ENCODE data around the gene KCNH5. TPM values are rescaled to one million over a fixed set of nuclear protein-coding genes. Genes with fewer than 3 reads are reported as not detected.

The KCNH5 gene
- total RNA-seq, 2 experiments from 2014 or later: not detected

DNA sequence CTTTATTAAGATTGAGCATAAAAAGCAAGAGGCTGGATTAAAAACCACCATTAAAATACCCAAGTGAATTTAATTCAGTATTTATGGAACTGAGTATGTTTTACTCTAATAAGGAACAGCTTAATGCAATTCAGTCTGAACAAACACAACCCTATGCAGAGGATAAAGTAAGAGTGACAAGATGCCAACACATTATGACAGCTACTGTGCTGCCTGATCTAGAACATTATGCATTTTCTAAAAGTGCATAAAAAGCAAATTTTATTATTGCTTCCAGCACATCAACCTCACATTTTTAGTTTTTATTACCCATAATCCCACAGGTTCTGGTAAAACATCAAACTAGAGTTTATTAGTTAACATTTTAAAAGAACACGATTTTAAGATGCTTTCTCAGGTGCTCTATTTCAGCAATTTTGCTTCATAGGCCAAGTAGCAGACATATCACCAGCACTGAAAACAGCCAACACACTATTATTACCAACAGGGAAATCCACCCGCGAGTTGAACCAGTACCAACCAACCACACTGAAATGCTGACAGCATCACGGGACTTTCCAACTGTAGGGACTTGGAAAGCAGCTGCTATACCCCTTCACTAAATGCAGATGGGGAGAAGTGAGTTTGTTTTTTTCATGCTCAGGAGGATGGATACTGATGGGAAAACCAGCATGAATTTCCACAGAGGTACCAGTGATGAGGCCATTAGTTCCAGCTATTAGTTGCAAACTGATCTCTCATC lies 372.1 kb downstream of the KCNH5 start:
- no peak overlapping the region for H3K4me2 ChIP-seq (ENCODE audit: low read length)
- H3K9me3 ChIP-seq (ENCODE audit: low read length): no peaks in the 10 kb centered on the region
- CTCF ChIA-PET (ENCODE audit: unreplicated experiment): no interaction called here
- no peak overlapping the region for H3K4me3 ChIP-seq (ENCODE audit: low read depth, low read length, poor library complexity, severe bottlenecking)
- H3K27ac ChIP-seq (ENCODE audit: low read depth, low read length, poor library complexity, severe bottlenecking): no peak overlapping the region
- POLR2A ChIA-PET: no interaction called here
- no peaks in the 10 kb centered on the region for H3K79me2 ChIP-seq (ENCODE audit: insufficient read depth, low read depth, low read length)
- BruUV-seq (replicated peaks): no TSS peak
- intact Hi-C loops (cut with micrococcal nuclease; ENCODE audit: unreplicated experiment): no loop called here
- no peaks in the 10 kb centered on the region for H3K4me1 ChIP-seq (ENCODE audit: insufficient read depth, low read length, poor library complexity, severe bottlenecking)
- no peaks in the 10 kb centered on the region for H3K9me2 ChIP-seq (ENCODE audit: insufficient read depth, low read length)
- TF ChIP-seq, protein P1, sequence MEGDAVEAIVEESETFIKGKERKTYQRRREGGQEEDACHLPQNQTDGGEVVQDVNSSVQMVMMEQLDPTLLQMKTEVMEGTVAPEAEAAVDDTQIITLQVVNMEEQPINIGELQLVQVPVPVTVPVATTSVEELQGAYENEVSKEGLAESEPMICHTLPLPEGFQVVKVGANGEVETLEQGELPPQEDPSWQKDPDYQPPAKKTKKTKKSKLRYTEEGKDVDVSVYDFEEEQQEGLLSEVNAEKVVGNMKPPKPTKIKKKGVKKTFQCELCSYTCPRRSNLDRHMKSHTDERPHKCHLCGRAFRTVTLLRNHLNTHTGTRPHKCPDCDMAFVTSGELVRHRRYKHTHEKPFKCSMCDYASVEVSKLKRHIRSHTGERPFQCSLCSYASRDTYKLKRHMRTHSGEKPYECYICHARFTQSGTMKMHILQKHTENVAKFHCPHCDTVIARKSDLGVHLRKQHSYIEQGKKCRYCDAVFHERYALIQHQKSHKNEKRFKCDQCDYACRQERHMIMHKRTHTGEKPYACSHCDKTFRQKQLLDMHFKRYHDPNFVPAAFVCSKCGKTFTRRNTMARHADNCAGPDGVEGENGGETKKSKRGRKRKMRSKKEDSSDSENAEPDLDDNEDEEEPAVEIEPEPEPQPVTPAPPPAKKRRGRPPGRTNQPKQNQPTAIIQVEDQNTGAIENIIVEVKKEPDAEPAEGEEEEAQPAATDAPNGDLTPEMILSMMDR (conservative IDR thresholded peaks at IDR 0.05; ENCODE audit: low read length): no peak
- no peak for TF ChIP-seq EZH2phosphoT487 (IDR thresholded peaks at IDR 0.05; ENCODE audit: borderline replicate concordance, low read depth, low read length)
- H2AFZ ChIP-seq (ENCODE audit: low read length): no peak overlapping the region
- DNase-seq (ENCODE audit: low spot score): no peak
- no peaks in the 10 kb centered on the region for H3K36me3 ChIP-seq (ENCODE audit: insufficient read depth, low read length)
- no peaks in the 10 kb centered on the region for H4K20me1 ChIP-seq (ENCODE audit: insufficient read depth, low read length)

GRCh38 chr14:62670526-62670925 lies 374.7 kb downstream of the KCNH5 start:
- Histone ChIP-seq H3K4me1 (ENCODE audit: insufficient read depth, low read length, poor library complexity, severe bottlenecking) (no peaks in the 10 kb centered on the region), H3K9me2 (ENCODE audit: insufficient read depth, low read length) (no peaks in the 10 kb centered on the region), H3K4me3 (ENCODE audit: low read depth, low read length, poor library complexity, severe bottlenecking) (no peak overlapping the region), H3K4me2 (ENCODE audit: low read length) (no peak overlapping the region), H3K9me3 (ENCODE audit: low read length) (no peaks in the 10 kb centered on the region), H4K20me1 (ENCODE audit: insufficient read depth, low read length) (no peaks in the 10 kb centered on the region), H2AFZ (ENCODE audit: low read length) (no peak overlapping the region), H3K79me2 (ENCODE audit: insufficient read depth, low read depth, low read length) (no peaks in the 10 kb centered on the region), H3K36me3 (ENCODE audit: insufficient read depth, low read length) (no peaks in the 10 kb centered on the region), H3K27ac (ENCODE audit: low read depth, low read length, poor library complexity, severe bottlenecking) (no peak overlapping the region)
- TF ChIP-seq EZH2phosphoT487 (IDR thresholded peaks at IDR 0.05; ENCODE audit: borderline replicate concordance, low read depth, low read length): no peak
- TF ChIP-seq, protein P1 (conservative IDR thresholded peaks at IDR 0.05; ENCODE audit: low read length): no peak
- DNase-seq (ENCODE audit: low spot score): no peak
- ChIA-PET POLR2A (no interaction called here), CTCF (ENCODE audit: unreplicated experiment) (no interaction called here)
- BruUV-seq (replicated peaks): no TSS peak
- intact Hi-C loops (cut with micrococcal nuclease; ENCODE audit: unreplicated experiment): no loop called here

GRCh38 chr14:62667421-62667914 lies 377.8 kb downstream of the KCNH5 start:
- Histone ChIP-seq H3K4me1 (ENCODE audit: insufficient read depth, low read length, poor library complexity, severe bottlenecking) (no peaks in the 10 kb centered on the region), H3K9me3 (ENCODE audit: low read length) (no peaks in the 10 kb centered on the region), H3K36me3 (ENCODE audit: insufficient read depth, low read length) (no peaks in the 10 kb centered on the region), H3K9me2 (ENCODE audit: insufficient read depth, low read length) (no peaks in the 10 kb centered on the region), H3K4me3 (ENCODE audit: low read depth, low read length, poor library complexity, severe bottlenecking) (no peak overlapping the region), H3K79me2 (ENCODE audit: insufficient read depth, low read depth, low read length) (no peaks in the 10 kb centered on the region), H2AFZ (ENCODE audit: low read length) (no peak overlapping the region), H3K4me2 (ENCODE audit: low read length) (no peak overlapping the region), H4K20me1 (ENCODE audit: insufficient read depth, low read length) (no peaks in the 10 kb centered on the region), H3K27ac (ENCODE audit: low read depth, low read length, poor library complexity, severe bottlenecking) (no peak overlapping the region)
- BruUV-seq (replicated peaks): no TSS peak
- TF ChIP-seq, protein P1 (conservative IDR thresholded peaks at IDR 0.05; ENCODE audit: low read length): no peak
- no peak for TF ChIP-seq EZH2phosphoT487 (IDR thresholded peaks at IDR 0.05; ENCODE audit: borderline replicate concordance, low read depth, low read length)
- DNase-seq (ENCODE audit: low spot score): no peak
- intact Hi-C loops (cut with micrococcal nuclease; ENCODE audit: unreplicated experiment): no loop called here
- ChIA-PET POLR2A (no interaction called here), CTCF (ENCODE audit: unreplicated experiment) (no interaction called here)

All from OCI-LY7 (cell line).